Large intestine (tissue), 3 donors: ENCODE data around the gene FAT2. TPM values are rescaled to one million over a fixed set of nuclear protein-coding genes. Genes with fewer than 3 reads are reported as not detected.

Source experiments
- DNase-seq, 2 donors: peaks; one replicate each; pipeline versions ENCODE4 v3.0.0 to v3.0.0-alpha.2; 2013
- H3K27ac ChIP-seq: one replicate; pipeline ENCODE4 v1.5.1; 2013; ENCODE audit warnings: low read length
- H3K27me3 ChIP-seq: 2 replicates; pipeline ENCODE4 v1.6.1; 2013; ENCODE audit warnings: low read length; ENCODE audit not compliant: control insufficient read depth, insufficient read depth
- H3K36me3 ChIP-seq: 2 replicates; pipeline ENCODE4 v1.6.1; 2013; ENCODE audit warnings: low read length; ENCODE audit not compliant: control insufficient read depth, insufficient read depth
- H3K4me1 ChIP-seq: one replicate; pipeline ENCODE4 v1.6.1; 2013; ENCODE audit warnings: low read length; ENCODE audit not compliant: control insufficient read depth, insufficient read depth
- H3K4me3 ChIP-seq: one replicate; pipeline ENCODE4 v1.5.1; 2013; ENCODE audit warnings: low read length
- H3K9me3 ChIP-seq: one replicate; pipeline ENCODE4 v1.6.1; 2013; ENCODE audit warnings: mild to moderate bottlenecking, low read depth, low read length, moderate library complexity; ENCODE audit not compliant: control insufficient read depth
- WGBS: methylation state at CpG from one replicate; pipeline ENCODE4 v1.1.5; 2013; ENCODE audit warnings: low lambda C conversion rate; ENCODE audit not compliant: insufficient coverage; 5-methylcytosine and 5-hydroxymethylcytosine counted together
- polyA plus RNA-seq: library from polyadenylated mRNA; unstranded; fragments of 120-200 nt; gene quantifications from one replicate; pipeline ENCODE4 v1.2.1, GENCODE V29; 2013

FAT2 gene
- polyA plus RNA-seq, 1 donor, result 0.75 TPM

- 70% methylated on average over 2 of the region's 6 CpGs for WGBS
- H3K27me3 ChIP-seq, result no peaks in the 10 kb centered on the region
- no peak overlapping the region for H3K4me3 ChIP-seq
These were observed 36.5 kb upstream of the FAT2 start for GRCh38 chr5:151627650-151628049.

GRCh38 chr5:151625285-151625684 lies 34.2 kb upstream of the FAT2 start:
- no peak overlapping the region for H3K27ac ChIP-seq
- no peak overlapping the region for H3K4me3 ChIP-seq
- no peaks in the 10 kb centered on the region for H3K4me1 ChIP-seq
- WGBS, result no CpG with 5 or more reads among the region's 9 CpGs
- H3K36me3 ChIP-seq, result no peaks in the 10 kb centered on the region
- no peaks in the 10 kb centered on the region for H3K9me3 ChIP-seq
- no peak for DNase-seq
- H3K27me3 ChIP-seq, result peaks cover 2% of the 10 kb centered on the region

More at GRCh38 chr5:151627650-151628049, 36.5 kb upstream of the FAT2 start:
- H3K4me1 ChIP-seq, result no peaks in the 10 kb centered on the region
- no peak for DNase-seq
- H3K36me3 ChIP-seq, result no peaks in the 10 kb centered on the region
- H3K9me3 ChIP-seq, result no peaks in the 10 kb centered on the region
- H3K27ac ChIP-seq, result no peak overlapping the region

GRCh38 chr5:151624476-151624875 lies 33.3 kb upstream of the FAT2 start:
- peaks cover 5% of the 10 kb centered on the region for H3K27me3 ChIP-seq
- H3K9me3 ChIP-seq, result no peaks in the 10 kb centered on the region
- H3K36me3 ChIP-seq, result no peaks in the 10 kb centered on the region
- H3K4me1 ChIP-seq, result no peaks in the 10 kb centered on the region
- WGBS, result 75% methylated on average over 2 of the region's 8 CpGs
- no peak overlapping the region for H3K27ac ChIP-seq
- no peak overlapping the region for H3K4me3 ChIP-seq
- no peak for DNase-seq

- DNase-seq, result no peak
- H3K9me3 ChIP-seq, result no peaks in the 10 kb centered on the region
- H3K27me3 ChIP-seq, result peaks cover 5% of the 10 kb centered on the region
- H3K4me1 ChIP-seq, result no peaks in the 10 kb centered on the region
- WGBS, result no CpG with 5 or more reads among the region's 12 CpGs
- no peak overlapping the region for H3K27ac ChIP-seq
- no peak overlapping the region for H3K4me3 ChIP-seq
- H3K36me3 ChIP-seq, result no peaks in the 10 kb centered on the region
These were observed 31.4 kb upstream of the FAT2 start for GRCh38 chr5:151622367-151623088.

- DNase-seq, result no peak
These were observed 29.3 kb upstream of the FAT2 start for GRCh38 chr5:151620461-151620840.

GRCh38 chr5:151619812-151620460 lies 28.8 kb upstream of the FAT2 start:
- Histone ChIP-seq H3K36me3 (no peaks in the 10 kb centered on the region), H3K4me3 (no peak overlapping the region), H3K27ac (no peak overlapping the region), H3K9me3 (no peaks in the 10 kb centered on the region), H3K4me1 (no peaks in the 10 kb centered on the region), H3K27me3 (peaks cover 7% of the 10 kb centered on the region)
- no CpG with 5 or more reads among the region's 6 CpGs for WGBS
- DNase-seq, result no peak

More at GRCh38 chr5:151620461-151620840, 29.3 kb upstream of the FAT2 start:
- H3K9me3 ChIP-seq, result no peaks in the 10 kb centered on the region
- H3K27me3 ChIP-seq, result peaks cover 7% of the 10 kb centered on the region
- no CpG with 5 or more reads among the region's 6 CpGs for WGBS
- no peaks in the 10 kb centered on the region for H3K4me1 ChIP-seq
- H3K4me3 ChIP-seq, result no peak overlapping the region
- no peak overlapping the region for H3K27ac ChIP-seq
- H3K36me3 ChIP-seq, result no peaks in the 10 kb centered on the region

- no peaks in the 10 kb centered on the region for H3K36me3 ChIP-seq
- H3K27ac ChIP-seq, result no peak overlapping the region
- H3K4me1 ChIP-seq, result no peaks in the 10 kb centered on the region
- H3K9me3 ChIP-seq, result no peaks in the 10 kb centered on the region
- DNase-seq, result no peak
- peaks cover 7% of the 10 kb centered on the region for H3K27me3 ChIP-seq
- no peak overlapping the region for H3K4me3 ChIP-seq
- WGBS, result no CpG with 5 or more reads among the region's 2 CpGs
These were observed 27.8 kb upstream of the FAT2 start for GRCh38 chr5:151618907-151619306.

GRCh38 chr5:151617841-151618710 lies 26.9 kb upstream of the FAT2 start:
- no peak for DNase-seq
- H3K4me3 ChIP-seq, result no peak overlapping the region
- no peaks in the 10 kb centered on the region for H3K4me1 ChIP-seq
- no peaks in the 10 kb centered on the region for H3K9me3 ChIP-seq
- no peaks in the 10 kb centered on the region for H3K36me3 ChIP-seq
- no CpG with 5 or more reads among the region's 3 CpGs for WGBS
- peaks cover 7% of the 10 kb centered on the region for H3K27me3 ChIP-seq
- no peak overlapping the region for H3K27ac ChIP-seq

GRCh38 chr5:151617383-151617840 lies 26.3 kb upstream of the FAT2 start:
- DNase-seq, result no peak
- no peak overlapping the region for H3K27ac ChIP-seq
- peaks cover 7% of the 10 kb centered on the region for H3K27me3 ChIP-seq
- no peaks in the 10 kb centered on the region for H3K9me3 ChIP-seq
- WGBS, result 80% methylated on average over 2 of the region's 6 CpGs
- H3K36me3 ChIP-seq, result no peaks in the 10 kb centered on the region
- no peak overlapping the region for H3K4me3 ChIP-seq
- no peaks in the 10 kb centered on the region for H3K4me1 ChIP-seq

GRCh38 chr5:151615431-151615830 lies 24.3 kb upstream of the FAT2 start:
- Histone ChIP-seq H3K9me3 (no peaks in the 10 kb centered on the region), H3K27me3 (peaks cover 8% of the 10 kb centered on the region), H3K36me3 (no peaks in the 10 kb centered on the region), H3K27ac (no peak overlapping the region), H3K4me3 (no peak overlapping the region), H3K4me1 (no peaks in the 10 kb centered on the region)
- no peak for DNase-seq
- no CpG with 5 or more reads among the region's 4 CpGs for WGBS
